Inferior parietal cortex (tissue), 1 donor: ENCODE results near the gene CD48.

Source experiments
- DNase-seq: peaks from one replicate; pipeline ENCODE4 v3.0.0-alpha.2; 2016; ENCODE audit errors: extremely low spot score

Gene CD48

DNA sequence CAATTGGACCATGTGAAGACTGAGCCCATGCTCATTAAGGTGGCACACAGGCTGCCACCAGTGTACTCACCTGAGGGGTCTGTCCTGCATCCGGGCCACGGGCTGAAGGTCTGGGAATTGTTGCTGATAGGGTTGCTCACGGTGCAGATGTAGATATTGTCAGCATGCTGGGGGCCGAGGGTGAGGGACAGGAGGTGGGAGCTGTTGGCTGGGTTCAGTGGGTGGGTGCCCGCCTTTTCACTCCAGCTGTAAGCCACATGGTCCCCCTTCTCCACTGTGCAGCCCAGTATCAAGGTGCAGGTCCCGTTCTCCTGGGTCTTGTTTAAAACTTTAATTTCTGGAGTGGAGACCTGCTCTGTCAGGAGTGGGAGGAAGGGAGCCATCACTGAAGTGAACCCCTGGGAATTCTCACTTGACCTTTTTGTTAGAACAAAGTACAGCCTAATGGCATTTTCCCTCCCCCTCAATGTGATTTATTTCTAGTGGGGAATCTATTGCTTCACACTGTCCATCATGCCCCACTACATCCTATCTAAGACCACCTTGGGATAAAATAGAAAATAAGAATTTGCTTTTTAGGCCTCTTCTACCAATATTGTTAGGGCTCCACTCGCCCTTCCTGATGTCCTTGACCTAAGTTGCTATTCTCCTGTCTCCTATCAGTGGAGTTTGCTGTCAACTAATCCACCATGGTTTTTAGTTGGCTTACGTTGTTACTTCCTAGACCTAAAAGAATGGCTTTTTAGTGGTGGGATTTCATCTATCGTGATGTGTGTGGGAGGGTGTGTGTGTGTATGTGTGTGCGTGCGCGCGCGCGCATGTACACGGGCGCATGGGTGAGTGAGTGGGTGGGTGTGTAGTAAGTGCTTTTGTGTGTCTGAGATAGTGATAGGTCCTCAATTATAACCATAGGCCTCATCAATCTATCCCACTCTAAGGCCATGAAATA lies 76.8 kb downstream of the CD48 start:
- DNase-seq = no peak

DNA sequence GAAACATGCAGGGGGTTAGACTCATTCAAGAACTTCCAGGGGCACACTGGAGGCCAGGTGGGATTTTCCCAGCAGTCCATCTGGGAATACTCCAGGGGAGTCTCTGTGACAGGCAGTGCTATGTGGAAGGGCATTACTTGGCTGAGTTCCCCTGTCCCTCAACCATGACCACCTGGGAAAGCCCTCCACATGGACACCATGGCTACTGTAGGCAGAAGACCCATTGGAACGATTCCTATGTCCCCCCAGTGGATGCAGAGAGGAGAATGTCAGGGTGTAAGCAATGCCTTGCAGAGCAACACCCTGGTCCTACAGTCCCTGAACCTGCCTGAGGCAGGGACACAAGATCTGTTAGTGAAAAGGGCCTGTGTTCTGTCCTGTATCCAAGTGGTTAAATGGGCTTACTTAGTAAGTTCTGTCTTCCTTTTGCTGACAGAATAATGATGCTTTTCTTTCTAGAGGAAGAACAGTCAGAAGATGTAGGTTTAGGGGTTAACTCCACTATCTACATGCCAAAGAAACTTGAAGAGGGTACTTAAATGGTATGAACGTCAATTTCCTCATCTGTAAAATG lies 78.2 kb downstream of the CD48 start:
- no peak for DNase-seq

DNA sequence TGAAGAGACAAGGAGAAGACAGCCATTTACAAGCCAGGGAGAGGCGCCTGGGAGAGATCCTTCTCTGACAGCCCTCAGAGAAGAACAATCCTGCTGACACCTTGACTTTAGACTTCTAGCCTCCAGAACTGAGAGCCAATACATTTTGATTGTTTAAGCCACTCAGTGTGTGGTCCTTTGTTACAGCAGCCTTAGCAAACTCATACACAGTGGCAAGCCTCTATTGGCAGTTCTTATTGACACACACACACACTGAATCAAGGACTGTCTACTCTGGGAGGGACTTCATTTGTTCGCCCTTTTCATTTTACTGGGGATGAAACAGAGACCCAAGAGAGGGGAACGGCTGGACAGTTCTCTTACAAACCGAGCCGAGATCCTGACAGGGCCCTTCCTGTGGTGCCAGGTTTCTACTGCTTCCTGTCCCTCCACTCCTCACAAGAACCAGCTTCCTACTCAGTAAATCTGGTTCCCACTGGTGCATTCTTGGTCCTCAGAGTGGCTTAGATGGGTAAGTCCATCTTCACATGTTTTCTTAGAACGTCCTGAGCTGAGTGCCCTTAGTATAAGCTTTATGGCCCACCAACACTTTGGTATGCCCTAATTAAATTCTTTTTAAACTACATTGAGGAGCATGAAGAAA lies 79.5 kb downstream of the CD48 start:
- DNase-seq = no peak

DNA sequence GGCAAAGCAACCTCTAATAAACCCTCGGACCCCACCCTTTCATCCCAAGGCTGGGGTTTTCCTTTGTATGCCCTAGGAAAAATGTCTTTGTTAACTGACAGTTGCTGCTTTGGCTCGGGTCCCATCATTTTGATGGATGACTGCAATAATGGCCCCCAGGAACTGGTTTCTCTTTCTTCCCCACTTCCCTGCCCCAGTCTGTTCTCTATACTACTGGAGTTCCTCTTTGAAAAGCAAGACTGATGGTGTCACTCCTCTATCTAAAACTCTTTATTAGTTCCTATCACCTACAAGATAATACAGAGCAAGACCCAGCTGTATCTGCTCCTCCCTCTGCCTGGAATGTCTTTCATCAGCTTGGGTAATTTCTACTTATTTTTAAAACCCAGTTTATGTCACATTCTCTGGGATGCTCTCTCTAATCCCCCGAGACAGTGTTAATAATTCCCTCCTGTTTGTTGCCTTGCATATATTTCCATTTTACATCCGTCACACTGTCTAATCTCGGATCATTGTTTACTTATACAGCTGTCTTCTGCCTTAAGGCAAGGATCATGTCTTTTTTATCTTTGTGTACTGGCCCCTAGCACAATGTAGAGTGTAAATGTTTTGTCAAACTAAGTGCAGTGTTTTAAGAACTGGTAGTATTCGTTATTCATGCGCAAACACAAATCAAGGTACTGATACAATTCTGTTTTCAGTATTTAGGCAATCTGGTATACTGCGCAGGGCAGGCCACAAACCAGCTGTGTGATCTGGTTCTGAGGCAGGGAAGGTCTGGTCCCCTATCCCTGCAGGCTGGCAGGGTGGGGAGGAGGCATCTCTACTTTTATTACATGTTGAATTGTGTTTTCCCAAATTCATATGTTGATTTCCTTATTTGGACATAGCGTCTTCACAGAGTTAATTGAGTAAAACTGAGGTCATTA lies 80.8 kb downstream of the CD48 start:
- no peak for DNase-seq

DNA sequence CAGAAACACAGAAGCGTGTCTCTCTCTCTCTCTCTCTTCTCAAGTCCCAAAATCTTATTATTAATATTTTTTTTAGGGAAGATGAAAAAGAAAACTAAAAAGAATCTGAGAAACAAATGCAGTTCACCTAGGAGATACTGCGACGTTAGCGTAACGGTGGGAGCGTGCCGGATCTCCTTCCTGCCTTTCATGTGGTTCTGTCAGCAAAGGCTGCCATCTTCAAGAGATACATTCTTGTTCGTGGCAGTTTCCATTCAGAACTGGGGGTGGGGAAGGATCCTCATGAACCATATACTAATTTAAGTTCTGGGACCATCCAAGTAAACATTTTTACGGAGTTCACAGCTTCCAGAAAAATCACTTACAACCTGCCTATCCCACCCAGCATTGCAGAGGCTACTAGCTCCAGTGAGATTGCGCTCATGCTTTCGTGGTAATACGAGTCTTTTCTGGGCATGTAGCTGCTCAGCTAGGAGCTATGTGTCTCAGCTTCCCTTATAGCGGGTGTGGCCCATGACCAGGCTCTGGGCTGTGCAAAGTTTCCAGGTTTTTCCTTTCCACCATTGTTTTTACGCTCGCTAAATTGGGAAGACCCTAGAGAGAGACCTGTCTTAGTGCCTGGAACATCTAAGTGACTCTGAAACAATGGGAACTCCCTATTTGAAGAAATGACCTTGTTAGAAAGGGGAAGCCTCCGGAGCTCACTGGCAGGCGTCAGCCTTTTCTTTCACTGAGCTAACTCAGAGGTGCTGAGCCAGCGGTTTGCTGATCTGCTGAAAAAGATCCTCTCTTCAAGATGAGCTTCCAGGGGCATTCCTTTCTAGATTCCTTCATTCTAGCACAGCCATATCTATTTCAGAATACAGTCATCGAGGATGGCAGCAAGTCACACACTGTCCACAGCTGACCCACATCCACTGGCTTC lies 82.1 kb downstream of the CD48 start:
- no peak for DNase-seq

DNA sequence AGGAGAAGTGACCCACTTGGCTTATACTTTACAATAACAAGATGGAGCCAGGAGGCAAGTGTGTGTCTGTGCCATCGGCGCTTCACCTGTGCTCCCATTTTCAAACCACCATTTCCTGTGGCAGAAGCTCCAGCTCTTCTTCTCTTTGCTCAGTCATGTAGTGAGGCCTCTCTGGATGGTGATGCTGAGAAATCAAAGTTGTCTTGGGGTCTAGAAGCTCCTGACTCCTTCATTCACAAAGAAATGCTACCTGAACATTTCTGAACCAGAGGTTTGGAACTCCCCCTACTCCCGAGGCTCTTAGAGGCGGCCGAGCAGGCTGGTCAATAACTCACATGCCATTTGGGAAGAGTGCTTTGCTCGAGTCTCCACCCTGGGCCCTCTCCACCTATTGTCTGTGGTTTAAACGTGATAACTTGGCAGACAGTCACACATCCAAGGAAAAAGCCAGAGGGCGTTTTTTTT lies 82.8 kb downstream of the CD48 start:
- DNase-seq = no peak
